Hippocampal formation (tissue), 2 donors: ENCODE measurements around the gene LOXHD1.

Experiments
- DNase-seq, 2 donors: peaks; one replicate each; lab custom pipeline; 2025; lab: John Stamatoyannopoulos, UW

Gene LOXHD1

DNA sequence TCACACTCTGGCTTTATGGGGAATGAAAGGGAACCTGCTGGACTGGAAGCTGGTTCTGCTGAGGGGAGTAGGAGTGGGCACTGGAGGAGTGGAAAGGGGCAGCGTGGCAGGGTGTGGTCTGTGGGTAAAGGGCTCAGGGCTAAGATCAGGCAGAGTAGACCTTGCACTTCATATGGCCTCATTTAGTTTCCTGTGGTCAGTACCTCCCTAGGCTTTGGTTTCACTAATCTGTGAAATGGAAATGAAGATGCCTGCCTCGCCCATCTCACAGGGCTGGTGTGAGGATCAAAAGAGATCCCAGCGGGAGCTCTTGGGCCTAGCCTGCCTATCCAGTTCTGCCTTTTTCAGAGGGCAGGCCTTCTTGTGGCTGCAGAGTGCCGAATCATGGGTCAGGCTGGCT is 208.7 kb downstream of the LOXHD1 start:
- no peak for DNase-seq

DNA sequence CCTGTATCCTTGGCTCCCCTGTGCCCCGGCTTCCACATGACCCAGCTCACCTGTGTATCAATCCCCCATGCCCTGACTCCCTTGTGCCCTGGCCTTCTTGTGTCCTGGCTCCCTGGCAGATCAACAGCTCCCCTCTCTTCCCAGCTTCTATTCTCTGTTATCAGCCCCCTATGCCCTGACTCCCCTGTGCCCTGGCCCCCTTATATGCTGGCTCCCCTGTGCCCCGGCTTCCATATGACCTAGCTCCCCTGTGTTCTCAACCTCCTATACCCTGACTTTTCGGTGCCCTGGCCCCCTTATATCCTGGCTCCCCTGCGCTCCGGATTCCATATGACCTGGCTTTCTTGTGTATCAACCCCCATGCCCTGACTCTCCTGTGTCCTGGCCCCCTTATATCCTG is 209.2 kb downstream of the LOXHD1 start:
- no peak for DNase-seq

GRCh38 chr18:46447323-46447722 is 209.7 kb downstream of the LOXHD1 start:
- no peak for DNase-seq

DNA sequence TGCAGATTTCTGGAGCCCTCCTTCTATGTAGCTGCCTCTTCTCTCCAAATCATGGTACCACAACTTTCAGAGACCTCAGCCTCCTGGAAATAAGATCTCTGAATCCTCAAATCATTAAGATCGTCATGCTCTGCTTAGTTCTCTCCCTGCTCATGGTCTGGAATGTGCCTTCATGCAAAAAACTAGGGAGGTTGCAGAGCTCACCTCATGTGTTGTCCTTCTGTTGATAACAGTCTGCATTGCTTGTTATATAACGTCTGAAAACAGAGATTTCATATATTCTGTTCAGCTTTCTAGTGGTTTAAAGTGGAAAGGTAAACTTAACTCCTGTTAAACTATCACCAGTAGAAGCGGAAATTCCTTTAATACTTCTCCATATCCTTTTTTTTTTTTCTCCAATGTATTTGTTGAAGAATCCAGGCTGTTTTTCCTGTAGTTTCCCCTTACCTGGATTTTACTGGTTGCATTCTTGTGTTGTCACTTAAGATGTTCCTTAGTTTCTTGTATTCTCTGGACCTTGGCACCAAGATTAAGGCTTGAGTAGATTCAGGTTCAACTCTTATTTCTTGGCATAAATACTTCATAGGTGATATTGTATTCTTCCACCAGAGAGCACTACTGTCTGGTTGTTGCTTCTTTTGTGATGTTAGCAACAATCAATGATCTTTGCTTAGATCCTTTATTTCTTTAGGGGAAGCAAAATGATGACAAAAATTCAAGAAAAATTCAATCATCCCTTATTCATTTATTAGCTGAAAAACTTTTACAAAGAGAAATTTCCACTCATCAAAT is 211.3 kb downstream of the LOXHD1 start:
- no peak for DNase-seq

DNA sequence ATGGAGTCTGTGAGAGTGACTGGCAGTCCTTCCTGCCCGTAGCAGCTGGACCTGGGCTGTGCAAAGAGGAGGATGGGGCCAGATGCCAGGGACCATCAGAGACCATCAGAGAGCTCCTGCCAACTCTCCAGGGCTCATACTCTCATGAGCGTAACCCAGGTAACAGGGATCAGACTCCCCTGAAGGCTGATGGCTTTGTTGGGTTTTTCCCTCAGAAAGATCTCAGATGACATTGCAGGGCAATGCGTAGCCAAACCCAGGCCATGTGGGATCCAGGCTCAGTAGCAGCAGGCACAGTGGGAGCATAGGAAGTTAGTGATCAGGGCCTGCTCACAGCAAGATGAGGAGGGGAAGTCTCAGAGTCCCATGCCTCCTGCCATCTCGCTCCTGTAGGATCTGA is 218.0 kb downstream of the LOXHD1 start:
- DNase-seq = no peak

GRCh38 chr18:46437061-46437460 is 220.0 kb downstream of the LOXHD1 start:
- no peak for DNase-seq

- no peak for DNase-seq
These were observed 220.4 kb downstream of the LOXHD1 start for GRCh38 chr18:46436621-46437020.

- no peak for DNase-seq
These were observed 222.0 kb downstream of the LOXHD1 start for GRCh38 chr18:46435031-46435430.

DNA sequence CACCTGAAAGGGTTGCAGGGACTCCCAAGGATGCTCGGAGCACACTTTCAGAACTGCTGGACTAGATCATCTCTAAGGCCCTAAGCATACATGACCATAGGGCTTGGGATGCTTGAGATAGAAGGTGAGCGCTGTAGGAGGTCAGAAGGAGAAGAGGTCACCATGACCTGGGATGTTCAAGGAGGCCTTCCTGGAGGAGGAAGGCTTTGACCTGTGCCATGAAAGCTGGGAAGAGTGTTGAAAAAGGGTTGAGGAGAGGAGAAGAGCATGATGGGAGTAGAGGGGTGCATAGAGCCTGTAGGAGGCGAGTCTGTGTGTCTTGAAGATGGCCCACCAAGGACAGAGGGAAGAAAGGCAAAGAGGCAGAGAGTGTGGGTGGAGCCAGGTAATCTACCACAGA is 222.4 kb downstream of the LOXHD1 start:
- DNase-seq = no peak

GRCh38 chr18:46433121-46433826 is 223.7 kb downstream of the LOXHD1 start:
- no peak for DNase-seq

GRCh38 chr18:46431522-46432171 is 225.4 kb downstream of the LOXHD1 start:
- DNase-seq = no peak

DNA sequence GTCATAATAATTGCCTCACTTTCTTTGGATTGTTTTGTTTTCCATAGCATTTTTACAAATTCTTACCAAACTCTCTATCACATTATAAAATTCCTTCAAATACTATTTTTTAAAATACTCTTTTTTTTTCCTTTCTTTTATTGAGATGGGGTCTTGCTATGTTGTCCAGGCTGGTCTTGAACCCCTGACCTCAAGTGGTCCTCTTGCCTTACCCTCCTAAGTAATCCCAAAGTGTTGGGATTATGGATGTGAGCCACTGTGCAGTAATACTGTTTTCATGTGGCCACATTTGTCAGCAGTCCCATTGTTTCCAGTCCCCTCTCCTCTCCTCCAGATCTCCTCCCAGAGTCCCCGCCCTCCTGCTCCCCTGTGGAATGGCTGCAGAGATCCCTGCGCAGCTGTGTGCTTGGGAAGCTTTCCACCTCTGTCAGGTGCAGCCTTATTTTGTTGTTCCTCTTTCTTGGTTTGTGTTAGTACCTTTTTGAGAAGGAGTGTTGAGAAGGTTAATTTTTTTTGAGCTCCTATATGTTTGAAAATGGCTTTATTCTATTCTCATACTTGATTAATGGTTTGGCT is 227.3 kb downstream of the LOXHD1 start:
- no peak for DNase-seq

DNA sequence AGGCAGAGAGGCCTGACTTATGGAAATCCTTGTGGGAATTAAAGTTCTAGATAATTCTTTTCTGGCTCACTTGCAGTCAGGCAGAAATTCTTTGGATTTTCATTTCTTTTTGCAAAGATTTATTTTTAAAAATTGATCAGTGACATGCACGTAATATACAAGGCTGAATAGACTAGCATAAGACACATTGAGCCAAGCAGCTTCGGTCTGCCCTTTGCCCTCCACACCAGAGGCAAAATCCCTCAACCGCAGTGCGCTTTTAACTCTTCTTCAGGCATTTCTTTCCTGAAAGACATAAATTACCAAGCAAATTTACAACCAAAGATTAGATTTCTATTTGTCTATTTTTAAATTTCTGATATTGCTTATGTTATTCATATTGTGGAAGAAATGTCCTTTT is 227.9 kb downstream of the LOXHD1 start:
- DNase-seq = no peak

DNA sequence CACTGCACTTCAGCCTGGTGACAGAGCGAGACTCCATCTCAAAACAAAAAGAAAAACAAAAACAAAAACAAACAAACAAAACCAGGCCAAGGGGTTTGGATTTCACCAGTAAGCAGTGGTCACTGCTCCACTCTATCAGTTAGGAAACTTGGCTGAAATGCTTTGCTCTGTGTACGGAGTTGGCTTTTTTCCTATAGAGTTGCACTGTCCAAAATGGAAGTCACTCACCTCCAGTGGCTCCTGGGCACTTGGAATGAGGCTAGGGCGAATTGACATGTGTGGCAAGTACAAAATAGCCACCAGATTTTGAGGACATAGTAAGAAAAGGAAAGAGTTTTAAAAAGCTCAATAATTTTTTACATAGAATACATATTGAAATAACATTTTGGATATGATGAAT is 228.7 kb downstream of the LOXHD1 start:
- no peak for DNase-seq

- DNase-seq = no peak
These were observed 229.6 kb downstream of the LOXHD1 start for GRCh38 chr18:46427216-46427995.
